Trophoblast cell (in vitro differentiated cells and primary cell): Measurements from ENCODE around the gene ZNF547.
"Not testable (repeated sequence)": the region's sequence is repeated elsewhere in the genome, so short reads cannot be mapped to it uniquely, and the experiment has no call there.

Experiments used
- DNase-seq, 2 donors: peaks; one replicate each; pipeline ENCODE4 v3.0.0-alpha.2; 2016
- H2AFZ ChIP-seq: 2 replicates; pipeline ENCODE4 v1.6.1; 2013; ENCODE audit warnings: low read length, moderate library complexity, mild to moderate bottlenecking; ENCODE audit not compliant: insufficient read depth, poor library complexity
- H2AK5ac ChIP-seq: 2 replicates; pipeline ENCODE4 v1.6.1; 2013; ENCODE audit warnings: mild to moderate bottlenecking, low read length
- H2BK120ac ChIP-seq: 2 replicates; pipeline ENCODE4 v1.6.1; 2013; ENCODE audit warnings: low read length, mild to moderate bottlenecking, moderate library complexity; ENCODE audit not compliant: insufficient read depth, poor library complexity
- H2BK12ac ChIP-seq: 2 replicates; pipeline ENCODE4 v1.6.1; 2013; ENCODE audit warnings: mild to moderate bottlenecking, low read length, moderate library complexity
- H2BK5ac ChIP-seq: 2 replicates; pipeline ENCODE4 v1.6.1; 2013; ENCODE audit warnings: low read length, low read depth, moderate library complexity, mild to moderate bottlenecking; ENCODE audit not compliant: poor library complexity
- H3K14ac ChIP-seq: 2 replicates; pipeline ENCODE4 v1.6.1; 2013; ENCODE audit warnings: mild to moderate bottlenecking, low read length
- H3K18ac ChIP-seq: 2 replicates; pipeline ENCODE4 v1.6.1; 2013; ENCODE audit warnings: mild to moderate bottlenecking, low read length
- H3K23ac ChIP-seq: 2 replicates; pipeline ENCODE4 v1.6.1; 2013; ENCODE audit warnings: low read length
- H3K27ac ChIP-seq: 2 replicates; pipeline ENCODE4 v1.5.1; 2013; ENCODE audit warnings: low read depth, mild to moderate bottlenecking, inconsistent platforms, low read length, moderate library complexity
- H3K27me3 ChIP-seq: 2 replicates; pipeline ENCODE4 v1.6.1; 2013; ENCODE audit warnings: inconsistent platforms, mild to moderate bottlenecking, low read length, moderate library complexity; ENCODE audit not compliant: insufficient read depth
- H3K36me3 ChIP-seq, 2 experiments: 1 replicate in 1 of 2; 2 replicates in 1 of 2; pipeline ENCODE4 v1.6.1; 2013; ENCODE audit warnings: low read length in 2 of 2, mild to moderate bottlenecking in 2 of 2, moderate library complexity in 1 of 2; ENCODE audit not compliant: insufficient read depth in 2 of 2, control insufficient read depth in 1 of 2
- H3K4ac ChIP-seq: 2 replicates; pipeline ENCODE4 v1.6.1; 2013; ENCODE audit warnings: low read depth, mild to moderate bottlenecking, low read length, moderate library complexity
- H3K4me1 ChIP-seq, 2 experiments: 1 replicate in 1 of 2; 2 replicates in 1 of 2; pipeline ENCODE4 v1.6.1; 2013; ENCODE audit warnings: low read length in 2 of 2, mild to moderate bottlenecking in 2 of 2, moderate library complexity in 1 of 2; ENCODE audit not compliant: insufficient read depth in 2 of 2, control insufficient read depth in 1 of 2
- H3K4me2 ChIP-seq: 2 replicates; pipeline ENCODE4 v1.6.1; 2013; ENCODE audit warnings: inconsistent platforms, mild to moderate bottlenecking, low read length, moderate library complexity
- H3K4me3 ChIP-seq: 2 replicates; pipeline ENCODE4 v1.5.1; 2013; ENCODE audit warnings: mild to moderate bottlenecking, low read depth, low read length, inconsistent platforms
- H3K79me1 ChIP-seq: one replicate; pipeline ENCODE4 v1.6.1; 2013; ENCODE audit warnings: low read length
- H3K79me2 ChIP-seq: 2 replicates; pipeline ENCODE4 v1.6.1; 2013; ENCODE audit warnings: low read length, mild to moderate bottlenecking; ENCODE audit not compliant: control insufficient read depth, insufficient read depth, poor library complexity
- H3K9ac ChIP-seq: 2 replicates; pipeline ENCODE4 v1.6.1; 2013; ENCODE audit warnings: mild to moderate bottlenecking, low read length
- H3K9me3 ChIP-seq: 2 replicates; pipeline ENCODE4 v1.6.1; 2013; ENCODE audit warnings: low read depth, mild to moderate bottlenecking, control low read depth, inconsistent platforms, low read length; ENCODE audit not compliant: insufficient read depth
- H4K12ac ChIP-seq: 2 replicates; pipeline ENCODE4 v1.6.1; 2013; ENCODE audit warnings: low read depth, mild to moderate bottlenecking, low read length, moderate library complexity
- H4K8ac ChIP-seq: 2 replicates; pipeline ENCODE4 v1.6.1; 2013; ENCODE audit warnings: low read depth, mild to moderate bottlenecking, low read length, moderate library complexity
- H4K91ac ChIP-seq: one replicate; pipeline ENCODE4 v1.6.1; 2013; ENCODE audit warnings: low read depth, mild to moderate bottlenecking, low read length, moderate library complexity
- WGBS: extraction: QIAGEN DNeasy Blood & Tissue Kit; methylation state at CpG from one replicate; pipeline ENCODE4 v1.1.7; 2013; ENCODE audit warnings: missing lambda C conversion rate; ENCODE audit not compliant: insufficient read length, insufficient coverage; ENCODE audit errors: extremely low coverage; 5-methylcytosine and 5-hydroxymethylcytosine counted together

ZNF547 gene

DNA sequence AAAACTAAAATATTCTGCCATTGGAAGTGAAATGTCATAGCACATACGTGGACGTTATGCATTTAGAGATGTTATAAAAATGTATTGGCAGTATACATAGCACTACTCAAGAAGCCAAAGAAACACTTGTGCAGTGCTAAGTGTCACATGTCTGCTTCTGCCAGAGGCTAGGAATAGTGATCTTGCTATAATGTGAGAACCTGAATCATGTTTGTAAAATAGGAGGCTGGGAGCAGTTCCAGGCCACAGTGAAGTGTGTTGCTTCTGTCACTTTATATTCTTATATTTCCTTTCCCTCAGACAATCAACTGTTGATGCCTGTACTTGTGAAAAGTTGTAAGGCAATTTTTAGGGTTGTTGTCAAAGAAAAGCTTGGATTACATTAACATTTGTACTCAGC, 3.4 kb downstream of the ZNF547 start:
- no peaks in the 10 kb centered on the region for H3K27me3 ChIP-seq
- no peak overlapping the region for H4K12ac ChIP-seq
- no peak overlapping the region for H3K9ac ChIP-seq
- H3K23ac ChIP-seq, result no peak overlapping the region
- no peak for DNase-seq
- H3K36me3 ChIP-seq, result peaks cover 0 to 4% of the 10 kb centered on the region in 2 experiments
- H3K14ac ChIP-seq, result no peak overlapping the region
- no peak overlapping the region for H2AFZ ChIP-seq
- H3K9me3 ChIP-seq, result no peaks in the 10 kb centered on the region
- H3K4me2 ChIP-seq, result no peak overlapping the region
- no peak overlapping the region for H3K4ac ChIP-seq
- no peak overlapping the region for H4K91ac ChIP-seq
- no peak overlapping the region for H2BK120ac ChIP-seq
- no peak overlapping the region for H3K18ac ChIP-seq
- no peak overlapping the region for H4K8ac ChIP-seq
- H3K4me3 ChIP-seq, result no peak overlapping the region
- H3K4me1 ChIP-seq, result peaks cover 6 to 9% of the 10 kb centered on the region in 2 experiments
- no peak overlapping the region for H2BK12ac ChIP-seq
- H2BK5ac ChIP-seq, result no peak overlapping the region
- peaks cover 4% of the 10 kb centered on the region for H3K79me2 ChIP-seq
- no peak overlapping the region for H3K27ac ChIP-seq
- no peak overlapping the region for H2AK5ac ChIP-seq
- peaks cover 7% of the 10 kb centered on the region for H3K79me1 ChIP-seq
- no CpG with 5 or more reads among the region's 2 CpGs for WGBS

DNA sequence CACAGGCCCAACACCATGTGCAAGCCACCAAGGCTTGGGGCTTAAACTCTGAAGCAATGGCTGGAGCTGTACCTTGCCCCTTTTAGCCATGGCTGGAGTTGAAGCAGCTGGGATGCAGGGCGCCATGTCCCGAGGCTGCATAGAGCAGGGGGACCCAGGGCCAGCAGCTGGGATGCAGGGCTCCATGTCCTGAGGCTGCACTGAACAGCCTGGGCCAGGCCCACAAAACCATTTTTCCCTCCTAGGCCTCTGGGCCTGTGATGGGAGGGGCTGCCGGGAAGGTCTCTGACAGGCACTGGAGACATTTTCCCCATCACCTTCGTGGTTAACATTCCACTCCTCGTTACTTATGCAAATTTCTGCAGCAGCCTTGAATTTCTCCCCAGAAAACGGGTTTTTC, 10.8 kb downstream of the ZNF547 start:
- H3K36me3 ChIP-seq, result peaks cover 16 to 50% of the 10 kb centered on the region in 2 experiments
- no peaks in the 10 kb centered on the region for H3K4me1 ChIP-seq
- no CpG with 5 or more reads among the region's 6 CpGs for WGBS
- H3K27me3 ChIP-seq, result no peaks in the 10 kb centered on the region
- H2BK5ac ChIP-seq, result no peak overlapping the region
- H2AK5ac ChIP-seq, result no peak overlapping the region
- no peak overlapping the region for H2BK120ac ChIP-seq
- no peak overlapping the region for H3K4ac ChIP-seq
- no peak overlapping the region for H4K8ac ChIP-seq
- H3K9ac ChIP-seq, result no peak overlapping the region
- H4K91ac ChIP-seq, result no peak overlapping the region
- H3K79me2 ChIP-seq, result no peaks in the 10 kb centered on the region
- no peak overlapping the region for H3K18ac ChIP-seq
- H3K4me2 ChIP-seq, result no peak overlapping the region
- H3K4me3 ChIP-seq, result no peak overlapping the region
- H3K14ac ChIP-seq, result no peak overlapping the region
- H3K23ac ChIP-seq, result no peak overlapping the region
- H3K9me3 ChIP-seq, result peaks cover 23% of the 10 kb centered on the region
- no peak overlapping the region for H4K12ac ChIP-seq
- DNase-seq, result no peak
- H2AFZ ChIP-seq, result no peak overlapping the region
- H2BK12ac ChIP-seq, result no peak overlapping the region
- no peaks in the 10 kb centered on the region for H3K79me1 ChIP-seq
- H3K27ac ChIP-seq, result no peak overlapping the region

GRCh38 chr19:57374647-57375046, 11.3 kb downstream of the ZNF547 start:
- WGBS, result no CpG with 5 or more reads among the region's 2 CpGs
- H3K23ac ChIP-seq, H2AFZ ChIP-seq, H3K4me1 ChIP-seq, DNase-seq, H3K27me3 ChIP-seq, H3K79me1 ChIP-seq, H2AK5ac ChIP-seq, H4K8ac ChIP-seq, H3K27ac ChIP-seq, H2BK5ac ChIP-seq, H3K14ac ChIP-seq, H3K18ac ChIP-seq, H3K4ac ChIP-seq, H2BK12ac ChIP-seq, H3K4me3 ChIP-seq, H3K9ac ChIP-seq, H3K79me2 ChIP-seq, H4K12ac ChIP-seq, H4K91ac ChIP-seq, H2BK120ac ChIP-seq, H3K4me2 ChIP-seq: not testable (repeated sequence)
- Histone ChIP-seq H3K36me3 (peaks cover 16 to 50% of the 10 kb centered on the region in 2 experiments), H3K9me3 (peaks cover 23% of the 10 kb centered on the region)

DNA sequence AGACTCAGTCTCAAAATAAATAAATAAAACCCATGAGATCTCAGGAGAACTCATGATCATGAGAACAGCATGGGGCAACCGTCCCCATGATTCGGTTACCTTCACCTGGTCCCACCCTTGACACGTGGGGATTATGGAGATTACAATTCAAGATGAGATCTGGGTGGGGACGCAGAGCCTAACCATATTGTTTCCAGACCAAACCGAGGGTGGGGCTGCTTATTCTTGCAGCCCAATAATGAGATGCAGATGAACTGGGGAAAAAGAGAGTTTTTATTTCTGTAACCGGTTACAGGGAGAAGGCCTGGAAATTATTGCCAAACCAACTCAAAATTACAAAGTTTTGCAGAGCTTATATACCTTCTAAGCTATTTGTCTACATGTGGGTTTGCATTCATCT, 12.8 kb downstream of the ZNF547 start:
- H3K36me3 ChIP-seq, result peaks cover 16 to 48% of the 10 kb centered on the region in 2 experiments
- H3K27me3 ChIP-seq, result no peaks in the 10 kb centered on the region
- H2AFZ ChIP-seq, result no peak overlapping the region
- no peak overlapping the region for H3K4me2 ChIP-seq
- H3K4ac ChIP-seq, result no peak overlapping the region
- no peak overlapping the region for H3K27ac ChIP-seq
- no peak overlapping the region for H2BK12ac ChIP-seq
- H3K9ac ChIP-seq, result no peak overlapping the region
- H3K18ac ChIP-seq, result no peak overlapping the region
- H3K4me1 ChIP-seq, result no peaks in the 10 kb centered on the region
- H3K9me3 ChIP-seq, result peaks cover 24% of the 10 kb centered on the region
- H3K14ac ChIP-seq, result no peak overlapping the region
- WGBS, result no CpG with 5 or more reads among the region's 6 CpGs
- no peak overlapping the region for H4K8ac ChIP-seq
- no peak overlapping the region for H3K4me3 ChIP-seq
- no peak overlapping the region for H3K23ac ChIP-seq
- H3K79me2 ChIP-seq, result no peaks in the 10 kb centered on the region
- DNase-seq, result no peak
- H2AK5ac ChIP-seq, result no peak overlapping the region
- H4K12ac ChIP-seq, result no peak overlapping the region
- no peak overlapping the region for H2BK120ac ChIP-seq
- no peaks in the 10 kb centered on the region for H3K79me1 ChIP-seq
- H4K91ac ChIP-seq, result no peak overlapping the region
- H2BK5ac ChIP-seq, result no peak overlapping the region
